B cell (primary cell): ENCODE measurements around the gene GRM2. TPM values are rescaled to one million over a fixed set of nuclear protein-coding genes. Genes with fewer than 3 reads are reported as not detected.

Source experiments
- ATAC-seq: fragments of 200-7000 bp; cut with Tn5 transposase; one replicate; pipeline ENCODE4 v1.10.0; 2021; ENCODE audit warnings: low read depth, mild to moderate bottlenecking, moderate number of reproducible peaks, moderate library complexity
- CTCF ChIA-PET: fragments of 350-600 bp; sonication (Branson Sonifier 250); formaldehyde crosslinking; loops from one replicate; lab custom pipeline; 2021; ENCODE audit warnings: antibody characterized with exemption, inconsistent platforms; lab: Charles Lee
- POLR2A ChIA-PET: fragments of 350-600 bp; sonication (Branson Sonifier 250); formaldehyde crosslinking; loops from one replicate; lab custom pipeline; 2021; ENCODE audit warnings: antibody characterized with exemption; lab: Charles Lee
- DNase-seq: peaks from one replicate; pipeline ENCODE4 v3.0.0; 2013
- H2AFZ ChIP-seq: 2 replicates; pipeline ENCODE4 v1.6.1; 2012; ENCODE audit warnings: mild to moderate bottlenecking, low read depth, low read length; ENCODE audit not compliant: insufficient read depth, poor library complexity, severe bottlenecking
- H3K27ac ChIP-seq, 2 donors: 1 replicate in 1 of 2; 2 replicates in 1 of 2; pipeline ENCODE4 v1.5.1; 2012 to 2013; ENCODE audit warnings: low read length in 2 of 2, mild to moderate bottlenecking in 2 of 2, moderate library complexity in 1 of 2
- H3K27me3 ChIP-seq, 4 experiments: fragments of 200-600 bp in 1 of 4; sonication (generic) in 1 of 4; replicated peaks in 1 of 4; 1 replicate in 2 of 4; 2 replicates in 2 of 4; pipeline versions ENCODE4 v1.6.1 to v1.7.0; 2013 to 2016; ENCODE audit warnings: low read length in 3 of 4, mild to moderate bottlenecking in 2 of 4, mixed read lengths in 1 of 4, moderate library complexity in 1 of 4; ENCODE audit not compliant: insufficient read depth in 4 of 4, control insufficient read depth in 3 of 4; ENCODE audit errors: control extremely low read depth in 1 of 4
- H3K36me3 ChIP-seq, 2 experiments: replicated peaks in 1 of 2; 1 replicate in 1 of 2; 2 replicates in 1 of 2; pipeline versions ENCODE4 v1.6.1 to v1.7.1; 2013; ENCODE audit warnings: low read length in 1 of 2; ENCODE audit not compliant: insufficient read depth in 2 of 2, control insufficient read depth in 1 of 2; ENCODE audit errors: control extremely low read depth in 1 of 2, extremely low read depth in 1 of 2
- H3K4me1 ChIP-seq, 2 donors: fragments of 200-600 bp in 1 of 2; sonication (generic) in 1 of 2; 1 replicate in 1 of 2; 2 replicates in 1 of 2; pipeline versions ENCODE4 v1.5.1 to v1.6.1; 2013 to 2017; ENCODE audit warnings: low read length in 2 of 2; ENCODE audit not compliant: control insufficient read depth in 2 of 2, insufficient read depth in 2 of 2
- H3K4me2 ChIP-seq: replicated peaks from 2 replicates; pipeline ENCODE3; 2012; ENCODE audit warnings: mild to moderate bottlenecking, low read depth, low read length; ENCODE audit not compliant: poor library complexity, severe bottlenecking
- H3K4me3 ChIP-seq, 5 experiments: fragments of 200-600 bp in 1 of 5; sonication (generic) in 1 of 5; 1 replicate in 3 of 5; 2 replicates in 2 of 5; pipeline versions ENCODE4 v1.5.1 to v1.7.0; 2011 to 2016; ENCODE audit warnings: low read length in 4 of 5, mild to moderate bottlenecking in 4 of 5, low read depth in 2 of 5, control low read depth in 1 of 5, moderate library complexity in 1 of 5; ENCODE audit not compliant: insufficient read depth in 1 of 5; ENCODE audit errors: control extremely low read depth in 1 of 5, extremely low read depth in 1 of 5
- H3K79me2 ChIP-seq: fragments of 200-600 bp; sonication (generic); one replicate; pipeline ENCODE4 v1.6.0; 2016; ENCODE audit warnings: low read length; ENCODE audit not compliant: control insufficient read depth, insufficient read depth
- H3K9ac ChIP-seq: fragments of 200-600 bp; sonication (generic); 2 replicates; pipeline ENCODE4 v1.6.1; 2017; ENCODE audit warnings: mild to moderate bottlenecking, low read length, moderate library complexity
- H3K9me3 ChIP-seq, 3 donors: one replicate each; pipeline versions ENCODE4 v1.6.1 to v1.7.1; 2013; ENCODE audit warnings: low read length in 2 of 3; ENCODE audit not compliant: control insufficient read depth in 2 of 3, insufficient read depth in 1 of 3; ENCODE audit errors: control extremely low read depth in 1 of 3
- H4K20me1 ChIP-seq: 2 replicates; pipeline ENCODE4 v1.6.0; 2012; ENCODE audit warnings: mild to moderate bottlenecking, low read length; ENCODE audit not compliant: insufficient read depth, control insufficient read depth, poor library complexity, severe bottlenecking
- H3K27ac Mint-ChIP-seq: one replicate; pipeline ENCODE4 v1.8.0; 2021; ENCODE audit warnings: mixed read lengths
- H3K27me3 Mint-ChIP-seq: one replicate; pipeline ENCODE4 v1.8.0; 2021; ENCODE audit warnings: mixed read lengths
- H3K4me1 Mint-ChIP-seq: one replicate; pipeline ENCODE4 v1.8.0; 2021; ENCODE audit warnings: mixed read lengths
- H3K4me3 Mint-ChIP-seq: one replicate; pipeline ENCODE4 v1.8.0; 2021; ENCODE audit warnings: mixed read lengths
- H3K9me3 Mint-ChIP-seq: one replicate; pipeline ENCODE4 v1.8.0; 2022; ENCODE audit warnings: mixed read lengths; ENCODE audit not compliant: insufficient read depth
- EZH2 ChIP-seq: IDR thresholded peaks from 2 replicates; pipeline ENCODE4 v1.6.1; 2012; ENCODE audit warnings: borderline replicate concordance, low read depth, mild to moderate bottlenecking, moderate library complexity, low read length; ENCODE audit not compliant: insufficient read depth, poor library complexity, severe bottlenecking
- WGBS: methylation state at CpG from one replicate; pipeline ENCODE4 v1.1.5; 2013; ENCODE audit warnings: missing lambda C conversion rate; ENCODE audit not compliant: insufficient coverage; 5-methylcytosine and 5-hydroxymethylcytosine counted together
- intact Hi-C: fragments of 100-400 bp; cut with micrococcal nuclease; formaldehyde crosslinking; loops from one replicate; pipeline ENCODE4 v1.10.0; 2022
- polyA plus RNA-seq: library from polyadenylated mRNA; depleted of rRNA; stranded (reverse); fragments of >200 nt; gene quantifications from 2 replicates; pipeline ENCODE4 v1.2.3, GENCODE V29; 2012
- total RNA-seq, 2 donors: library from RNA; stranded (reverse); fragments of 120-200 nt in 1 of 2; gene quantifications; 1 replicate in 1 of 2; 2 replicates in 1 of 2; pipeline versions ENCODE4 v1.2.3 to v1.2.4, GENCODE V29; 2013 to 2022
- TF ChIP-seq, protein P1 (sequence below): fragments of 200-600 bp; IDR thresholded peaks from one replicate; pipeline ENCODE4 v1.8.0; 2022; ENCODE audit warnings: antibody characterized with exemption, mild to moderate bottlenecking

The GRM2 gene
- total and polyA plus RNA-seq, 2 donors (not counting 1 experiment from before 2014, with no cell fraction given): 0.86 to 2.8 TPM

DNA sequence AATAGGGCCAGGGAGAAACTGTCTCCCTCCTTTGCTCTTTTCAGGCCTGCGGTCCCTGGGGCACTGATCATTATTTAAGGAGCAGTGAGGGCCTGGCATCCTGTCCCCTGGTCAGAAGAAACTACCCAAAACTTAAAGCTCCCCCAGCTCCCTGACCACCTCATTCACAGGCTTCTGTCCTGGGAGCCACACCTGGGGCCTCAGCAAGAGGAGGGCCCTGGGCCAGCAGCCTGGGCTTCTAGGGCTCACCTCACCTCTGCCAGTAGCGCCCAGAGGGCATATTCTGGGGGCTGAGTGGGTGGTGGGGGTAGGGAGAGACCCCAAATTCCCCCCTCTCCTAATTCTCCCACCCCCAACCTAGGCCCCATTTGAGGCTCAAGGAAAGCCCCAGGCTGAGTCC lies 4.7 kb upstream of the GRM2 start:
- H3K27ac Mint-ChIP-seq: no peak overlapping the region
- CTCF ChIA-PET: no interaction called here
- H3K27ac ChIP-seq: no peak overlapping the region

DNA sequence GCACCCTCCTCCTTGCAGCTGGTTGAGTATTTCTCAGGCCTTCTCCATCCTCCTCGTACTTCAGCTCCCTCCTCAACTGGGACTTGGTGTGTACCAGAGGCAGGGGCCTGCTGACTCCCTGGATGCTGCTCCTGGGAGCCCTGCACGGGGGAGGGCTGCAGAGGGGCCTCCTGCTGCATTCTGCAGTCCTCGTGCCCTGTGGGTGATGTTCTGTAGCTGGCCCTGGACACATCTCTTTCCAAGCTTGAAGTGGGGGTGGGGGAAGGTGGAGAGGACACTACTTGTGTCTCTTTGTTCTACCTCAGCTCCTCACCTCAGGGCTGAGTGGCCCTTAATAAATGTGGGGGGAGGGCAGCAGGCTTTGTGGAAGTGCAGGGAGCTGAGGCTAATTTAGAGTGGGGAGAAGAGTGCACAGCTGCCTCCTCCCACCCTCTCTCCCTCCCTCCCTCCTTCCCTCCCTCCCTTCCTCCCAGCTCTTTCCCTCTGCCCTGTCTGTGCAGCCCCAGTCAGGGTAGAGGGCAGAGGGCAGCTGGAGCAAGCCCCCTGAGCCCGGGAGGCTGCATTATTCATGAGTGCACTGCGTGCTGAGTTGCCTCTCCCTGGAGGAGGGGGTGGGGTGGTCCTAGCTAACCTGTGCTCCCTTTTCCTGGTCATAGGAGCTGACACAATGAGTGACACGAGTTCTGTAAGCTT lies 3.7 kb upstream of the GRM2 start:
- TF ChIP-seq, protein P1, sequence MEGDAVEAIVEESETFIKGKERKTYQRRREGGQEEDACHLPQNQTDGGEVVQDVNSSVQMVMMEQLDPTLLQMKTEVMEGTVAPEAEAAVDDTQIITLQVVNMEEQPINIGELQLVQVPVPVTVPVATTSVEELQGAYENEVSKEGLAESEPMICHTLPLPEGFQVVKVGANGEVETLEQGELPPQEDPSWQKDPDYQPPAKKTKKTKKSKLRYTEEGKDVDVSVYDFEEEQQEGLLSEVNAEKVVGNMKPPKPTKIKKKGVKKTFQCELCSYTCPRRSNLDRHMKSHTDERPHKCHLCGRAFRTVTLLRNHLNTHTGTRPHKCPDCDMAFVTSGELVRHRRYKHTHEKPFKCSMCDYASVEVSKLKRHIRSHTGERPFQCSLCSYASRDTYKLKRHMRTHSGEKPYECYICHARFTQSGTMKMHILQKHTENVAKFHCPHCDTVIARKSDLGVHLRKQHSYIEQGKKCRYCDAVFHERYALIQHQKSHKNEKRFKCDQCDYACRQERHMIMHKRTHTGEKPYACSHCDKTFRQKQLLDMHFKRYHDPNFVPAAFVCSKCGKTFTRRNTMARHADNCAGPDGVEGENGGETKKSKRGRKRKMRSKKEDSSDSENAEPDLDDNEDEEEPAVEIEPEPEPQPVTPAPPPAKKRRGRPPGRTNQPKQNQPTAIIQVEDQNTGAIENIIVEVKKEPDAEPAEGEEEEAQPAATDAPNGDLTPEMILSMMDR: no peak
- TF ChIP-seq EZH2: no peak
- Mint-ChIP-seq H3K9me3 (no peaks in the 10 kb centered on the region), H3K27me3 (no peaks in the 10 kb centered on the region), H3K27ac (no peak overlapping the region), H3K4me3 (no peak overlapping the region), H3K4me1 (peaks cover 2% of the 10 kb centered on the region)
- Histone ChIP-seq H3K9ac (no peak overlapping the region), H3K36me3 (peaks cover 0 to 60% of the 10 kb centered on the region in 2 experiments), H3K4me3 (no peak overlapping the region), H3K4me2 (no peak overlapping the region), H3K79me2 (no peaks in the 10 kb centered on the region), H3K9me3 (no peaks in the 10 kb centered on the region), H4K20me1 (peaks cover 39% of the 10 kb centered on the region), H3K27me3 (no peaks in the 10 kb centered on the region), H2AFZ (no peak overlapping the region), H3K4me1 (no peaks in the 10 kb centered on the region), H3K27ac (no peak overlapping the region)
- intact Hi-C loops: no loop called here
- ATAC-seq (no peak), DNase-seq (no peak)
- POLR2A ChIA-PET: no interaction called here
- CTCF ChIA-PET: no interaction called here
- 94% methylated on average over 5 of the region's 6 CpGs for WGBS

More for the DNA sequence above, 4.7 kb upstream of the GRM2 start:
- Mint-ChIP-seq H3K4me3 (no peak overlapping the region), H3K9me3 (no peaks in the 10 kb centered on the region), H3K27me3 (no peaks in the 10 kb centered on the region), H3K4me1 (peaks cover under 1% of the 10 kb centered on the region)
- H3K9me3 ChIP-seq: no peaks in the 10 kb centered on the region
- DNase-seq (no peak), ATAC-seq (no peak)
- H3K9ac ChIP-seq: no peak overlapping the region
- H3K4me1 ChIP-seq: no peaks in the 10 kb centered on the region
- intact Hi-C loops: no loop called here
- H3K27me3 ChIP-seq: no peaks in the 10 kb centered on the region
- H3K4me2 ChIP-seq: no peak overlapping the region
- 100% methylated on average over 1 of the region's 2 CpGs for WGBS
- peaks cover 0 to 71% of the 10 kb centered on the region in 2 experiments for H3K36me3 ChIP-seq
- H2AFZ ChIP-seq: no peak overlapping the region
- no peaks in the 10 kb centered on the region for H3K79me2 ChIP-seq
- TF ChIP-seq, protein P1: no peak
- no peak for TF ChIP-seq EZH2
- peaks cover 44% of the 10 kb centered on the region for H4K20me1 ChIP-seq
- H3K4me3 ChIP-seq: no peak overlapping the region
- POLR2A ChIA-PET: no interaction called here
